GM18519 (cell line): ENCODE data around the gene PDE3B.
A peak's percentile ranks its signal among the peaks of the same experiment; 100 is the strongest.
"Not testable (repeated sequence)": the region's sequence is repeated elsewhere in the genome, so short reads cannot be mapped to it uniquely, and the experiment has no call there.

Experiments used
- ATAC-seq: cut with Tn5 transposase; IDR thresholded peaks from one replicate; pipeline ENCODE4 v1.9.1; 2021; ENCODE audit warnings: mild to moderate bottlenecking, moderate library complexity; ENCODE audit not compliant: unreplicated experiment, low FRiP score

Gene PDE3B

DNA sequence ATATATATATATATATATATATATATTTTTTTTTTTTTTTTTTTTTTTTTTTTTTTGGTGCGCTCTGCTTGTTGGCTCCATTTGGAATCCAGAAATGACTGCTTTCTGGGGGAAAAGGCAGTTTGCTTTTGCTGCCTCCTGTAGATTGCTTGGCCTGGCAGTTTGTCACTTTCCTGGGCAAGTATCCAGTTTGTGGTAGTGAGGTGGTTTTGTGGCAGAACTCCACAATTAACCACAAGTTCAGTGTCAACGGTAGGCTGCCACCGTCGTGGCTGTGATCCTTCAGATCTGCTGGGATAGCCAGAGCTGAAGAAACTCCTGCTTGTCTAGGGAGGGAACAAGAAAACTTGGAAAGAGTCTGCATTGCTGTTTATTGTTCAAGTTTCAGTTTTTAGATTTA, 5.0 kb upstream of the PDE3B start:
- no peak for ATAC-seq

DNA sequence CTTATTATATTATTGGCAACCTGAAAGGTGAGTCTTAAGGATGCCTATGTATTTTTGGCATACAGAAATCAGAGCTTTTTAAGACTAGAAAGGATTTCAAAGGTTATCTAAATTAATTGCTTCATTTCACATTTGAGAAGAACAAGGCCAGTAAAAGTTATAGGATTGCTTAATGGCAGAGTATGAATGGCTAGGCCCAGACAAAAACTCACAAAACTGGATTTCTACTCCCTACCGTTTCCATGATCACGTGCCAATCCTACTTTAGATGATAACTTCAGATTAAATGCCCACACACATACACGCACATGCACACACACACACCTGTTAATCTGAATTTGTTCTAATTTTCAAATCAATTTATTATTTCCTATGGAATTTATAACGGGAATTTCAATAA, 1.8 kb upstream of the PDE3B start:
- no peak for ATAC-seq

DNA sequence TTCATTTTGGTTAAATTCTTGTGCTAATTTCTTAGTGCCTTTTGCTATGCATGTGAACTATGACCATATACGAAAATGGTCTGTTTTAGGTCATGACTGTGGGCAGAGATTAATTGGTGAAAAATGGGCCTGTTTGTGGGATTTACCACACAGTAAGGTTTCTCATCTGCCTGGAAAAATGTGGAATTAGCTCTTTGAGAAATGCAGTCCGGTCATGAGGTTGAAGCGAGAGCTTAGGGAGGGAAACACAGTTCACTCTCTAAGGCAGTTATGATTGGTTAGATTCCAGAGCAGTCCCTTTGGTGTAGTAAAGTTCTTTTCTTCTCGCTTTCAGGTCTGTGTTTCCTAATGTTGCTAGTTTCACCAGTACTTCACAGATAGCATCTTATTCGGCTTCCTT, 1.2 kb upstream of the PDE3B start:
- ATAC-seq, result no peak

- ATAC-seq, result no peak
Measured at GRCh38 chr11:14642873-14643696, 519 bp upstream of the PDE3B start.

DNA sequence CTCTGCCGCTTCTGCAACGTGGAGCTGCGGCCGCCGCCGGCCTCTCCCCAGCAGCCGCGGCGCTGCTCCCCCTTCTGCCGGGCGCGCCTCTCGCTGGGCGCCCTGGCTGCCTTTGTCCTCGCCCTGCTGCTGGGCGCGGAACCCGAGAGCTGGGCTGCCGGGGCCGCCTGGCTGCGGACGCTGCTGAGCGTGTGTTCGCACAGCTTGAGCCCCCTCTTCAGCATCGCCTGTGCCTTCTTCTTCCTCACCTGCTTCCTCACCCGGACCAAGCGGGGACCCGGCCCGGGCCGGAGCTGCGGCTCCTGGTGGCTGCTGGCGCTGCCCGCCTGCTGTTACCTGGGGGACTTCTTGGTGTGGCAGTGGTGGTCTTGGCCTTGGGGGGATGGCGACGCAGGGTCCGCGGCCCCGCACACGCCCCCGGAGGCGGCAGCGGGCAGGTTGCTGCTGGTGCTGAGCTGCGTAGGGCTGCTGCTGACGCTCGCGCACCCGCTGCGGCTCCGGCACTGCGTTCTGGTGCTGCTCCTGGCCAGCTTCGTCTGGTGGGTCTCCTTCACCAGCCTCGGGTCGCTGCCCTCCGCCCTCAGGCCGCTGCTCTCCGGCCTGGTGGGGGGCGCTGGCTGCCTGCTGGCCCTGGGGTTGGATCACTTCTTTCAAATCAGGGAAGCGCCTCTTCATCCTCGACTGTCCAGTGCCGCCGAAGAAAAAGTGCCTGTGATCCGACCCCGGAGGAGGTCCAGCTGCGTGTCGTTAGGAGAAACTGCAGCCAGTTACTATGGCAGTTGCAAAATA, 816 bp downstream of the PDE3B start:
- peak; percentile 28 for ATAC-seq

DNA sequence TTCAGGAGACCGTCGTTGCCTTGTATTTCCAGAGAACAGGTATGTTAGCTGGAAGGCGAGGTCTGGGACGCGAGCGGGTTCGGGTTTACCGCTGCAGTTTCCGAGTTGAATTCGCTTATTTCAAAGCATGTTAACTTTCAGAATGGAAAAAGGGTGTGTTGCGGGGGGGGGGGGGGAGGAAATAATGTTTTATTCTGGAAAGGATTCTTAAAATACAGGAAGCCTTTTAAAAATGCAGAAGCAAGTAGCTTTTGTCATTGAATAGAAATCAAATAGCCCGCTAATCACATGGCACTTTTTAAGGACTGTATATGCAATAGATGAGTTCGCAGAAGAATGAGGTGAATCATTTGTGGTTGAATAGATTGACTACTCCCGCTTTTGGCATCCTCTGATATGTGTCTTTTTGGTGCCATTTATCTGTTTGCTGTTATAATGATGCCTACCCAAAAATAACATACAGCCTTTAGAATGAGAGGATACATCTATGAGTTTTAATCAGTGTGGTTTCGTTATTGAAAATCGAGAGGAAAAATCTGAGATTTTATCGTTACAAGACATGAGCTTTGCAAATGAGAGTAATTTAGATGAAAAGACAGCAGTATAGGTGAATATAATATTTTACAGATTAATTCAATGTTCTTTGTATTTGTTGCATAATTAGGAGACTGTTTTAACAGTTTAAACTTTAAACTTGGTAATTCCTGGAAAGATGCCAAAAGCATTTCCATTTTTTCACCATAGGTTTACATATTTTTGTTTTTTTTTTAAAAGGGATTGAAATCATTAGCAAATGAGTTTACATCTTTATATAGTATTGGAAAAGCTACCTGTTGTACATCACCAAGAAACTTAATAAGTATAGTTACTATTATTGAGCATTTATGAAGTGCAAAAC, 1.7 kb downstream of the PDE3B start:
- no peak for ATAC-seq

DNA sequence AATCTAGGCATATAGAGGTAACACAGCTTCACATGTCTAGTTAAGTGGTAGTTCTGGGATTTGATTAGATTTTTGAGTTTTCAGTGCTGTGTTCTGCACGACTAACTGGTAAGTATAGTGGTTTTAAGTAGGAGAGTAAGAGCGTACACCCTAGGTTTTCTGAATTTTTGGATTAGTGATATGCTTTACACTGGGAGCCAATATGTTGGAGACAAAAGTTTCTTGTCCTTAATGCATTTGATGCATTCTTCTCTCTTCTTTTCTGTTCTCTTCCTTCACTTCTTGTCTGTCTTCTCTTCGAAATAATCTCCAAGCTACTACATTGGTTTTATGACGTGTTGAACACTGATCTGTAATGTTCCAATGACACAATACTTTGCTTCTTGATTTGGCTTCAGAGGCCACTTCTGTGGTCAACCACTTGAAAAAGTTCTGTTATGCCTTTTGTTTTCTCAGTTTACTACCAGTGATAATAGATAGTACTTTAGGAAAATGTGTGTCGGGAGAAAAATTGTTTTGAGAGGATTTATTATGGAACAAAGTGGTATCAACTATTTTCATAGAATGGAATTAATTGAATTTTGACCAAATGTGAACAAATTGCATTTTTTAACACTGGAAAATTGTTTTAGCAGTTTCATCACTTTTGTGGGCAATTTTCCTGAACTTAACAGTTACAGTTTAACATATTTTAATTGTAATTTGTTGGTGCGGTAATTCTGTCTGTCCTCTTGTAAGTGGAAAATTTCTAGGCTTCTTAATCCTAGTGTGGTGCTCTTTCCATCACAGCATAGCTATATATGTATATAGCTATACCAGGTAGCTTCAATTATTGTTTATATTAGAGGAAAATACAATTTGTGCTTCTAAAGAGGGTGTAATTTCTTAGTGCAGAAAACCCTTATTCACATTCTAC, 2.6 kb downstream of the PDE3B start:
- ATAC-seq, result no peak

DNA sequence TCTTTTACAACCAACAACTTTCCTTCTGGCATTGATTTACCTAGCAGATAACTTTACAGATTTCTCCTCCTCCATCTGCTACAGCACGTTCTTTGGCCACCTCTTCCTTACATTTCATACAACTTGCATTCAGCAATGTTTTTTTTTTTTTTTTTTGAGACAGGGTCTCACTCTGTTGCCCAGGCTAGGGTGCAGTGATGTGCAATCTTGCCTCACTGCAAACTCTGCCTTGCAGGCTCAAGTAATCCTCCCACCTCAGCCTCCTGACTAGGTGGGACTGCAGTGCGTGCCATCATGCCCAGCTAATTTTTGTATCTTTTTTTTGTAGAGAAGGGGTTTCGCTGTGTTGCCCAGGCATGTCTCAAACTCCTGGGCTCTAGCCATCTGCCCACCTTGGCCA, 6.5 kb downstream of the PDE3B start:
- no peak for ATAC-seq

- no peak for ATAC-seq
Measured at GRCh38 chr11:14653090-14653489, 9.5 kb downstream of the PDE3B start.

DNA sequence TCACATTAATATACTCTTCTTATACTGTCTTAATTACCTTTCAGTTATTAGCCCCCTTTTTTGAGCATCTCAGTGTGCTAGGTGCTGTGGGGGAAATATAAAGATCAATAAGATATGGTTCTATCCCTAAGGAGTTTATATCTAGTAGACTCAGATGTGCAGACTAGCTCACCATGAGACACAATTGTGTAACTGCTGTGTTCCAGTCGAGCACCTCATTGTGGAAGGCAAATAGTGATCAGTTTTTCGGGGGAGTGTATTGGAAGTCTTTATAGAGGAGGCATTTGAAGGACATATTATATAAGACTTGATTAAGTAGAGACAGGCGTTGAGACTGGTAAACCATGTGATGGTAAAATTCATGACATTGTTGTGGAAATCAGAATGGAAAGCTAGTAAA, 11.8 kb downstream of the PDE3B start:
- ATAC-seq, result no peak

GRCh38 chr11:14656536-14657457, 13.2 kb downstream of the PDE3B start:
- no peak for ATAC-seq

GRCh38 chr11:14657841-14658240, 14.2 kb downstream of the PDE3B start:
- ATAC-seq, result no peak

DNA sequence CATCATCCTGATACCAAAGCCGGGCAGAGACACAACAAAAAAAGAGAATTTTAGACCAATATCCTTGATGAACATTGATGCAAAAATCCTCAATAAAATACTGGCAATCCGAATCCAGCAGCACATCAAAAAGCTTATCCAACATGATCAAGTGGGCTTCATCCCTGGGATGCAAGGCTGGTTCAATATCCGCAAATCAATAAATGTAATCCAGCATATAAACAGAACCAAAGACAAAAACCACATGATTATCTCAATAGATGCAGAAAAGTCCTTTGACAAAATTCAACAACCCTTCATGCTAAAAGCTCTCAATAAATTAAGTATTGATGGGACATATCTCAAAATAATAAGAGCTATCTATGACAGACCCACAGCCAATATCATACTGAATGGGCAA, 21.3 kb downstream of the PDE3B start:
- not testable (repeated sequence) for ATAC-seq

GRCh38 chr11:14667329-14667728, 23.7 kb downstream of the PDE3B start:
- not testable (repeated sequence) for ATAC-seq

- no peak for ATAC-seq
Measured at GRCh38 chr11:14668731-14669301, 25.2 kb downstream of the PDE3B start.

- ATAC-seq, result no peak
Measured at GRCh38 chr11:14669499-14669898, 25.9 kb downstream of the PDE3B start.

DNA sequence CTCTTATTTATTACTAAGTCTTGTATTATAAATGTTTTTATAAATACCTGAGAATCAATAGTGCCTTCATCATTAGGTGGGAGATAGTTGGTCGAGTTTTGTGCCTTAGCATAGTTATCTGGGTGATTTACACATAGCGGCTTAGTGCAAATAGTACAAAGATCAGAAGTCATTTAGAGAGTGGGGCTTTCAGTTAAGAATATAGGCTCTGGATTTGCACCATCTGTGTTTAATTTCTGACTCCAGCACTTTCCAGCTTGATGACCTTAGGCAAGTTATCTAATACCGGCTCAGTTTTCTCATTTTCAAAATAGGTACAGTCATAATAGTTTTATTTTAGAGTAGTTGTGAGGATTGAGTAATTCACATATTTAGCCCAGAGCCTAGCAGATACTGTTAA, 26.4 kb downstream of the PDE3B start:
- ATAC-seq, result no peak

DNA sequence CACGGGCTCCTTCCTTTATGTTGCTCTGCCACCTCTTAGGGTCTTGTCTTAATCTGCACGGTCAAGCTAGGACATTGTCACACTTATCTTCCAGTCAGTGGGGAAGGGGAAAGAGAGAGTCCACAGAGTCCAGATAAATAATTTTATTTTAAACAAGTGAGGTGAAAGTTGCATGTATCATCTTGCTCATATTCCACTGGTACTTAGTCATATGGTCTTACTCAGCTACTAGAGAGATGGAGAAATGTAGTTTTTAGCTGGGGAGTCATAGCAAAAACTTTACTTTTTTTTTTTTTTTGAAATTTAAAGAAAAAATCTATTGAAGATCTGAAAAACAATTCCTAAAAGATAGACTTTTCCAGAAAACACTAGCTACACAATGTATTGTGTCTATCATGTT, 29.0 kb downstream of the PDE3B start:
- no peak for ATAC-seq
